ENCODE measurements around the gene RTL9.

The RTL9 gene

GRCh38 chrX:110407910-110408545 lies 49.4 kb downstream of the RTL9 start:
- peak; percentile 10 for DNase-seq
